Measurements from ENCODE around the gene PKP4. TPM values are rescaled to one million over a fixed set of nuclear protein-coding genes. Genes with fewer than 3 reads are reported as not detected.
A peak's percentile ranks its signal among the peaks of the same experiment; 100 is the strongest.

Gene PKP4
- total RNA-seq, 2 donors from 2014 or later: 90.5 to 102 TPM

DNA sequence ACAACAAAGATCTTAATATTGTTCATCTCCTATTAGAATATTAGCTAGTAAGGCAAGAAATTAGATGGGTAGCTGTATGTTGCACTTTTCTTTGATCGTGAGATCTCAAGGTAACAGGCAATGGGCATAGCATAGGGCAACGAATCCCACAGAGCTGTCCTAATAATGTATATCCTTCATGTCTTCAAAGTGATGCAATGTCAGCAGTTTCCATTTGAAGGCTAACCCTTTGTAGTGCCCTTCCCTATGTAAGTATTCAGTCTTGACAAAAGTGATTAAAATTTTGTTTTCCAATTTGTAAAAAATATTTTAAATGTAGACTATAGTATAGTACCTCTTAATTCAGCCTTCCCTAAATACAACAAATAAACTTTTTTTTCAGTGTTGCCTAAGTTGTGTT, 112.5 kb downstream of the PKP4 start:
- no peak for TF ChIP-seq CTCF (conservative IDR thresholded peaks at IDR 0.05)
- WGBS, 2 experiments (ENCODE audit: insufficient coverage in 1 of 2, insufficient read length in 1 of 2): 92% methylated on average over 2 of the region's 2 CpGs; no CpG with 5 or more reads in 1 of the 2 experiments
- Histone ChIP-seq H3K36me3 (ENCODE audit: control insufficient read depth, insufficient read depth, low read length) (no peaks in the 10 kb centered on the region), H3K9me3 (ENCODE audit: control insufficient read depth, low read length) (no peaks in the 10 kb centered on the region), H3K27me3 (ENCODE audit: control insufficient read depth, insufficient read depth, low read length, poor library complexity, severe bottlenecking) (no peaks in the 10 kb centered on the region), H3K9ac (ENCODE audit: extremely low read depth, low read length, poor library complexity, severe bottlenecking) (no peak overlapping the region), H3K4me1 (ENCODE audit: control insufficient read depth, insufficient read depth, low read length) (no peaks in the 10 kb centered on the region), H3K27ac (ENCODE audit: low read depth, low read length) (no peak overlapping the region), H3K4me3 (ENCODE audit: low read length) (no peak overlapping the region)
- peaks cover 3% of the 10 kb centered on the region for H3K4me1 Mint-ChIP-seq
- DNase-seq: no peak
- H3K27ac Mint-ChIP-seq: no peak overlapping the region
- H3K27me3 Mint-ChIP-seq (ENCODE audit: insufficient read depth): no peaks in the 10 kb centered on the region
- H3K9me3 Mint-ChIP-seq: no peaks in the 10 kb centered on the region
- no peak overlapping the region for H3K4me3 Mint-ChIP-seq
- H3K36me3 Mint-ChIP-seq (ENCODE audit: low read depth): peaks cover 3% of the 10 kb centered on the region

DNA sequence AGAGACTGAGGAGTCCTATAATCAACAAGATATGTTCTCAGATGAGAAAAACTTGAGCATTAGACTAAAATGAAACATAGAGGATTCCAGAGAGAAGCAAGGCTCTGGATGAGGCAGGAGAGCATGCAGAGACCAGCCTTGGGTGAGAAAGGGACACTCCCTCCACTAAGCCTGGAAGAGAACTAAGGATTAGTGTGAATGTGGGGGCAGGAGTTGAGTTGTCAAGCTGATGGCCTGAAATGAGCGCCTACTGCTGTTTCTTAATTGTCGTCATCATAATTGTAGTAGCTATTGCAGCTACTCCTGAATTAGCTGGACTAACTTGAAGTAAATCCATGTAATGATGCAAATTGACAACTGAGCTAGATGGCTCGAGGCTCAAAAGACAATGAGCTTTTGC, 114.1 kb downstream of the PKP4 start:
- Mint-ChIP-seq H3K4me1 (peaks cover 3% of the 10 kb centered on the region), H3K4me3 (no peak overlapping the region), H3K36me3 (ENCODE audit: low read depth) (peaks cover 3% of the 10 kb centered on the region), H3K27me3 (ENCODE audit: insufficient read depth) (no peaks in the 10 kb centered on the region), H3K27ac (no peak overlapping the region), H3K9me3 (no peaks in the 10 kb centered on the region)
- DNase-seq: no peak
- no peak overlapping the region for H3K9ac ChIP-seq (ENCODE audit: extremely low read depth, low read length, poor library complexity, severe bottlenecking)
- no peak overlapping the region for H3K4me3 ChIP-seq (ENCODE audit: low read length)
- H3K27ac ChIP-seq (ENCODE audit: low read depth, low read length): no peak overlapping the region
- H3K9me3 ChIP-seq (ENCODE audit: control insufficient read depth, low read length): no peaks in the 10 kb centered on the region
- no peaks in the 10 kb centered on the region for H3K36me3 ChIP-seq (ENCODE audit: control insufficient read depth, insufficient read depth, low read length)
- no peaks in the 10 kb centered on the region for H3K27me3 ChIP-seq (ENCODE audit: control insufficient read depth, insufficient read depth, low read length, poor library complexity, severe bottlenecking)
- TF ChIP-seq CTCF (conservative IDR thresholded peaks at IDR 0.05): no peak
- WGBS, 2 experiments (ENCODE audit: insufficient coverage in 1 of 2, insufficient read length in 1 of 2): 93 to 97% methylated on average over 3 of the region's 3 CpGs
- no peaks in the 10 kb centered on the region for H3K4me1 ChIP-seq (ENCODE audit: control insufficient read depth, insufficient read depth, low read length)

GRCh38 chr2:158573739-158574138, 117.0 kb downstream of the PKP4 start:
- Mint-ChIP-seq H3K36me3 (ENCODE audit: low read depth) (no peaks in the 10 kb centered on the region), H3K27me3 (ENCODE audit: insufficient read depth) (no peaks in the 10 kb centered on the region), H3K4me3 (no peak overlapping the region), H3K4me1 (peaks cover 3% of the 10 kb centered on the region), H3K27ac (no peak overlapping the region), H3K9me3 (no peaks in the 10 kb centered on the region)
- H3K36me3 ChIP-seq (ENCODE audit: control insufficient read depth, insufficient read depth, low read length): peaks cover 11% of the 10 kb centered on the region
- peak; percentile 57 for DNase-seq
- no peaks in the 10 kb centered on the region for H3K4me1 ChIP-seq (ENCODE audit: control insufficient read depth, insufficient read depth, low read length)
- H3K9ac ChIP-seq (ENCODE audit: extremely low read depth, low read length, poor library complexity, severe bottlenecking): no peak overlapping the region
- no peaks in the 10 kb centered on the region for H3K9me3 ChIP-seq (ENCODE audit: control insufficient read depth, low read length)
- WGBS, 2 experiments (ENCODE audit: insufficient coverage in 1 of 2, insufficient read length in 1 of 2): 89 to 100% methylated on average over 1 of the region's 1 CpG
- no peaks in the 10 kb centered on the region for H3K27me3 ChIP-seq (ENCODE audit: control insufficient read depth, insufficient read depth, low read length, poor library complexity, severe bottlenecking)
- peak; percentile 50 for TF ChIP-seq CTCF (conservative IDR thresholded peaks at IDR 0.05)
- no peak overlapping the region for H3K27ac ChIP-seq (ENCODE audit: low read depth, low read length)
- no peak overlapping the region for H3K4me3 ChIP-seq (ENCODE audit: low read length)

Data from endodermal cell (in vitro differentiated cells).